ENCODE results near the gene NYNRIN. TPM values are rescaled to one million over a fixed set of nuclear protein-coding genes. Genes with fewer than 3 reads are reported as not detected.

Gene NYNRIN
- total and polyA plus RNA-seq, 5 donors, result 5.1 to 12.0 (median 9.4) TPM

- H3K9me3 ChIP-seq (ENCODE audit: control insufficient read depth, low read length), result no peaks in the 10 kb centered on the region
- H3K4me3 ChIP-seq (ENCODE audit: low read length), result no peak overlapping the region
- WGBS, result 94% methylated on average over 18 of the region's 18 CpGs
- no peaks in the 10 kb centered on the region for H3K27me3 ChIP-seq (ENCODE audit: control insufficient read depth, insufficient read depth)
- DNase-seq (no peak), ATAC-seq (no peak)
- H3K27ac ChIP-seq (ENCODE audit: low read length), result no peak overlapping the region
- intact Hi-C loops (cut with DNase I), result no loop called here
- peaks cover 5% of the 10 kb centered on the region for H3K4me1 ChIP-seq (ENCODE audit: control insufficient read depth, insufficient read depth, low read length)
Measured at GRCh38 chr14:24407608-24408325, 9.0 kb downstream of the NYNRIN start.

- H3K27ac ChIP-seq (ENCODE audit: low read length), result no peak overlapping the region
- ATAC-seq (no peak), DNase-seq (peak in 1 of 3 donors; percentile 51)
- no peaks in the 10 kb centered on the region for H3K27me3 ChIP-seq (ENCODE audit: control insufficient read depth, insufficient read depth)
- no peak overlapping the region for H3K4me3 ChIP-seq (ENCODE audit: low read length)
- 47% methylated on average over 3 of the region's 3 CpGs for WGBS
- intact Hi-C loops (cut with DNase I), result no loop called here
- no peaks in the 10 kb centered on the region for H3K9me3 ChIP-seq (ENCODE audit: control insufficient read depth, low read length)
- H3K4me1 ChIP-seq (ENCODE audit: control insufficient read depth, insufficient read depth, low read length), result peaks cover 3% of the 10 kb centered on the region
Measured at GRCh38 chr14:24408764-24409163, 10.0 kb downstream of the NYNRIN start.

GRCh38 chr14:24409192-24409591 lies 10.4 kb downstream of the NYNRIN start:
- intact Hi-C loops (cut with DNase I), result no loop called here
- H3K4me3 ChIP-seq (ENCODE audit: low read length), result no peak overlapping the region
- 77% methylated on average over 6 of the region's 6 CpGs for WGBS
- no peaks in the 10 kb centered on the region for H3K27me3 ChIP-seq (ENCODE audit: control insufficient read depth, insufficient read depth)
- H3K9me3 ChIP-seq (ENCODE audit: control insufficient read depth, low read length), result no peaks in the 10 kb centered on the region
- peaks cover 3% of the 10 kb centered on the region for H3K4me1 ChIP-seq (ENCODE audit: control insufficient read depth, insufficient read depth, low read length)
- H3K27ac ChIP-seq (ENCODE audit: low read length), result no peak overlapping the region
- ATAC-seq (no peak), DNase-seq (no peak)

- H3K27me3 ChIP-seq (ENCODE audit: control insufficient read depth, insufficient read depth), result no peaks in the 10 kb centered on the region
- intact Hi-C loops (cut with DNase I), result loop anchor here in 1 of 4 donors (5.0 kb wide), 1 partner anchor 43 kb away; the partner anchor contains the start of gene NFATC4
- WGBS, result 94% methylated on average over 10 of the region's 10 CpGs
- no peaks in the 10 kb centered on the region for H3K9me3 ChIP-seq (ENCODE audit: control insufficient read depth, low read length)
- H3K27ac ChIP-seq (ENCODE audit: low read length), result no peak overlapping the region
- ATAC-seq, result no peak
- no peak overlapping the region for H3K4me3 ChIP-seq (ENCODE audit: low read length)
- peak in 1 of 3 donors; percentile 47 for DNase-seq
- peaks cover 3% of the 10 kb centered on the region for H3K4me1 ChIP-seq (ENCODE audit: control insufficient read depth, insufficient read depth, low read length)
Measured at GRCh38 chr14:24409956-24410355, 11.2 kb downstream of the NYNRIN start.

- no peak overlapping the region for H3K27ac ChIP-seq (ENCODE audit: low read length)
- intact Hi-C loops (cut with DNase I), result loop anchor here in 1 of 4 donors (5.0 kb wide), 1 partner anchor 44 kb away; the partner anchor contains the start of gene NFATC4
- H3K9me3 ChIP-seq (ENCODE audit: control insufficient read depth, low read length), result no peaks in the 10 kb centered on the region
- WGBS, result 72% methylated on average over 16 of the region's 16 CpGs
- no peaks in the 10 kb centered on the region for H3K27me3 ChIP-seq (ENCODE audit: control insufficient read depth, insufficient read depth)
- H3K4me3 ChIP-seq (ENCODE audit: low read length), result no peak overlapping the region
- DNase-seq, result peak in 1 of 3 donors; percentile 42
- peak; percentile 25 to 51 for ATAC-seq
- H3K4me1 ChIP-seq (ENCODE audit: control insufficient read depth, insufficient read depth, low read length), result peaks cover 3% of the 10 kb centered on the region
Measured at GRCh38 chr14:24411443-24412389, 12.9 kb downstream of the NYNRIN start.

GRCh38 chr14:24414077-24414476 lies 15.3 kb downstream of the NYNRIN start:
- Histone ChIP-seq H3K27ac (ENCODE audit: low read length) (no peak overlapping the region), H3K4me1 (ENCODE audit: control insufficient read depth, insufficient read depth, low read length) (peaks cover 9% of the 10 kb centered on the region), H3K4me3 (ENCODE audit: low read length) (no peak overlapping the region), H3K27me3 (ENCODE audit: control insufficient read depth, insufficient read depth) (no peaks in the 10 kb centered on the region), H3K9me3 (ENCODE audit: control insufficient read depth, low read length) (no peaks in the 10 kb centered on the region)
- intact Hi-C loops (cut with DNase I), result loop anchor here in 1 of 4 donors (5.0 kb wide), 1 partner anchor 47 kb away; the partner anchor contains the start of gene NFATC4
- ATAC-seq (no peak), DNase-seq (no peak)
- WGBS, result 95% methylated on average over 1 of the region's 1 CpG

- ATAC-seq, result no peak
- Histone ChIP-seq H3K27ac (ENCODE audit: low read length) (no peak overlapping the region), H3K27me3 (ENCODE audit: control insufficient read depth, insufficient read depth) (no peaks in the 10 kb centered on the region), H3K4me3 (ENCODE audit: low read length) (no peak overlapping the region), H3K4me1 (ENCODE audit: control insufficient read depth, insufficient read depth, low read length) (peaks cover 9% of the 10 kb centered on the region), H3K9me3 (ENCODE audit: control insufficient read depth, low read length) (no peaks in the 10 kb centered on the region)
- 90% methylated on average over 15 of the region's 15 CpGs for WGBS
- no peak for DNase-seq
- intact Hi-C loops (cut with DNase I), result loop anchor here in 1 of 4 donors (5.0 kb wide), 1 partner anchor 48 kb away; the partner anchor contains the start of gene NFATC4
Measured at GRCh38 chr14:24414732-24415420, 16.1 kb downstream of the NYNRIN start.

GRCh38 chr14:24415421-24416253 lies 16.8 kb downstream of the NYNRIN start:
- WGBS, result 85% methylated on average over 25 of the region's 25 CpGs
- no peak for ATAC-seq
- Histone ChIP-seq H3K27ac (ENCODE audit: low read length) (no peak overlapping the region), H3K9me3 (ENCODE audit: control insufficient read depth, low read length) (no peaks in the 10 kb centered on the region), H3K27me3 (ENCODE audit: control insufficient read depth, insufficient read depth) (no peaks in the 10 kb centered on the region), H3K4me3 (ENCODE audit: low read length) (no peak overlapping the region), H3K4me1 (ENCODE audit: control insufficient read depth, insufficient read depth, low read length) (peaks cover 9% of the 10 kb centered on the region)
- intact Hi-C loops (cut with DNase I), result no loop called here
- DNase-seq, result no peak

GRCh38 chr14:24416254-24416931 lies 17.6 kb downstream of the NYNRIN start:
- Histone ChIP-seq H3K27ac (ENCODE audit: low read length) (no peak overlapping the region), H3K27me3 (ENCODE audit: control insufficient read depth, insufficient read depth) (no peaks in the 10 kb centered on the region), H3K9me3 (ENCODE audit: control insufficient read depth, low read length) (no peaks in the 10 kb centered on the region), H3K4me3 (ENCODE audit: low read length) (no peak overlapping the region), H3K4me1 (ENCODE audit: control insufficient read depth, insufficient read depth, low read length) (peaks cover 9% of the 10 kb centered on the region)
- intact Hi-C loops (cut with DNase I), result no loop called here
- ATAC-seq (no peak), DNase-seq (no peak)
- WGBS, result 69% methylated on average over 19 of the region's 19 CpGs
